ENCODE measurements around the gene SLCO3A1. TPM values are rescaled to one million over a fixed set of nuclear protein-coding genes. Genes with fewer than 3 reads are reported as not detected.
A peak's percentile ranks its signal among the peaks of the same experiment; 100 is the strongest.
"Not testable (repeated sequence)": the region's sequence is repeated elsewhere in the genome, so short reads cannot be mapped to it uniquely, and the experiment has no call there.

The SLCO3A1 gene
- total RNA-seq, 1 donor from 2014 or later, result 56.8 TPM

- DNase-seq, result peak; percentile 13
Measured at GRCh38 chr15:92205255-92205739, 351.8 kb downstream of the SLCO3A1 start.

GRCh38 chr15:92207601-92208000, 354.1 kb downstream of the SLCO3A1 start:
- DNase-seq; H3K36me3 ChIP-seq; H3K4me3 ChIP-seq; H3K27me3 ChIP-seq (ENCODE audit: low read depth); H3K4me1 ChIP-seq; intact Hi-C loops (cut with micrococcal nuclease); H3K27ac ChIP-seq (replicated peaks): not testable (repeated sequence)
- H3K9me3 ChIP-seq (replicated peaks), result peaks cover 21% of the 10 kb centered on the region

More at GRCh38 chr15:92205255-92205739, 351.8 kb downstream of the SLCO3A1 start:
- peak; percentile 58 for TF ChIP-seq CTCF (IDR thresholded peaks at IDR 0.05; ENCODE audit: borderline replicate concordance)
- intact Hi-C loops (cut with micrococcal nuclease), result no loop called here
- no peaks in the 10 kb centered on the region for H3K36me3 ChIP-seq
- no peak overlapping the region for H3K4me3 ChIP-seq
- peaks cover 19% of the 10 kb centered on the region for H3K9me3 ChIP-seq (replicated peaks)
- no peaks in the 10 kb centered on the region for H3K27me3 ChIP-seq (ENCODE audit: low read depth)
- no peak overlapping the region for H3K27ac ChIP-seq (replicated peaks)
- no peaks in the 10 kb centered on the region for H3K4me1 ChIP-seq
